Spleen (tissue), 7 donors: Measurements from ENCODE around the gene CCDC148.

Source experiments
- CTCF ChIP-seq, 11 experiments: fragments of 200-600 bp in 7 of 11; fragments of 450-650 bp in 4 of 11; sonication (generic) in 4 of 11; IDR thresholded peaks in 8 of 11; conservative IDR thresholded peaks in 3 of 11; 1 replicate in 7 of 11; 2 replicates in 4 of 11; pipeline versions ENCODE4 v1.4.0 to v1.8.0; 2016 to 2021; ENCODE audit warnings: antibody characterized with exemption in 11 of 11, inconsistent platforms in 4 of 11, mild to moderate bottlenecking in 1 of 11
- POLR2A ChIP-seq, 3 donors: fragments of 450-650 bp; IDR thresholded peaks; one replicate each; pipeline ENCODE4 v1.5.1; 2017; ENCODE audit warnings: antibody characterized with exemption in 3 of 3, mild to moderate bottlenecking in 1 of 3
- POLR2AphosphoS5 ChIP-seq, 3 donors: sonication (generic); formaldehyde crosslinking; IDR thresholded peaks; one replicate each; pipeline ENCODE4 v1.5.1; 2017; ENCODE audit warnings: antibody characterized with exemption in 3 of 3
- donor health status: DM: no; HTN: no; CAD: no; lungs with moderate emphysema.
- donor health status: DM: no; HTN: no; CAD: no.
- donor health status: DM: no; HTN: no; CAD: no.

DNA sequence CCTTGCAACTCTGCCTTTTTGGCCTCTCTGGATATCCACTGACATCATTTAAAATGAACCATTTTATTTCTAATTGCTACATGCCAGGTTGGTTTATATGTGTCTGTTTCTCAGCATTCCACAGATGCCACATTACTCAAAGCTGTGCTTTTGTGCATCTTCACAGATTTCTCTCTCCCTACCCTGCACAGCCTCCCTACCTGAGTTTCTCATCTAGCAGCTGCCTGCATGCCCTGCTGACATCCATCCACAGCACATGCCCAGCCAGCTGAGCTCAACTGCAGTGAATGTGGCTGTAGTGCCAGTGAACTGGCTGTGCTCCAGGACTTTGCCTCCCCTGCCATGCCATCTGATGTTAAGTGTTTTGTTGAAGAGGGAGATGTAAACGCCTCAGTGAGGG is 44.7 kb upstream of the CCDC148 start:
- no peak for TF ChIP-seq CTCF (IDR thresholded peaks at IDR 0.05 in 8 of 11, conservative IDR thresholded peaks at IDR 0.05 in 3 of 11)
- no peak for TF ChIP-seq POLR2AphosphoS5 (IDR thresholded peaks at IDR 0.05)
- TF ChIP-seq POLR2A (IDR thresholded peaks at IDR 0.05), result no peak
